ENCODE measurements around the gene SLC6A12.
A peak's percentile ranks its signal among the peaks of the same experiment; 100 is the strongest.

SLC6A12 gene

GRCh38 chr12:172732-173161, 41.2 kb downstream of the SLC6A12 start:
- H3K4me3 ChIP-seq (replicated peaks; ENCODE audit: low read depth, low read length): no peak overlapping the region
- TF ChIP-seq CTCF (IDR thresholded peaks at IDR 0.05; ENCODE audit: low read length, missing control alignments): no peak
- DNase-seq (ENCODE audit: low read depth): no peak

DNA sequence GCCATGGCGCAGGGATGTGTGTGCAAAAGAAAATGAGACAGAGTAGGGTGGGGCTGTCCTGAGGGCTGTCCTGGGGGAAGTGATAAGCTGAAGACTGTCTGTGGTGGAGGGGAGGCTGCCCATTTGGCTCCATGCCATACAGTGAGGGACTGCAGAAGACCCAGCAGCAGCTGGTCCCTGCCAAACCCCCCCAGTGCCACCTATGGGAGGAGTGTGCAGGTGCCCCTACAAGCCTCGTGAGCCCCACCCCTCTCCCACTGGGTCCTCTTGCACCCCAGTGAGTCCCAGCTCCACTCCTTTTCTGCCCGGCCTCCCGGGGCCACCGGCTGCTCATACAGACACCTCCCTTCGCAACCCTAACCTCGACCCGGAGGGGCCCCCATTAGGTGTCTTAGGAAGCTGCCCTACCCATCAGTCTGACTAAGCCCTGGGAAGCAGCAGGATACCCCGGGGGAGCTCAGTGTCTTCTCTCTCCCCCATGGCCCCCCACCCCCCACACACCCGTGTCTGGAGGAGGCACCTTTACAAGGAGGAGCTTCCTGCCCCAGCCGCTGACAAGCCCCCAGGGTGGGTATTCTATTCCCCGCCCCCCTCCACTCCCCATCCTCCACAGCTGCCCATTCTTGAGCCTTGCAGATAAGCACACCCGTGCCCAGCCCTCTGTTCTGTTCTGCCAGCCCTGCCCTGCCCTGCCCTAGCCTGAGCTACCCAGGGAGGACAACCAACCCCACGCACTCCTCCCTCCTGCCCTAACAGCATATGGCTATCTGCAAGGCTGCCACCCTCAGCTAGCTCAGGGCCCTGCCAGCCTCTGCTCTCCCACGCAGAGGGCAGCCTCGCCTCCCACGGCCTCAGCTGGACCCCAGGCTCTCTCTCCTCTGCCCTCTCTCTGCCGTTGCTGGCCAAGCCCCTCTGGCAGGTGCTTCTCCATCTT, 41.9 kb downstream of the SLC6A12 start:
- TF ChIP-seq CTCF (IDR thresholded peaks at IDR 0.05; ENCODE audit: low read length, missing control alignments): no peak
- no peak overlapping the region for H3K4me3 ChIP-seq (replicated peaks; ENCODE audit: low read depth, low read length)
- DNase-seq (ENCODE audit: low read depth): no peak

- TF ChIP-seq CTCF (IDR thresholded peaks at IDR 0.05; ENCODE audit: low read length, missing control alignments): no peak
- DNase-seq (ENCODE audit: low read depth): no peak
- no peak overlapping the region for H3K4me3 ChIP-seq (replicated peaks; ENCODE audit: low read depth, low read length)
These were observed 42.7 kb downstream of the SLC6A12 start for GRCh38 chr12:171276-171675.

GRCh38 chr12:170371-171225, 43.4 kb downstream of the SLC6A12 start:
- no peak for TF ChIP-seq CTCF (IDR thresholded peaks at IDR 0.05; ENCODE audit: low read length, missing control alignments)
- no peak for DNase-seq (ENCODE audit: low read depth)

DNA sequence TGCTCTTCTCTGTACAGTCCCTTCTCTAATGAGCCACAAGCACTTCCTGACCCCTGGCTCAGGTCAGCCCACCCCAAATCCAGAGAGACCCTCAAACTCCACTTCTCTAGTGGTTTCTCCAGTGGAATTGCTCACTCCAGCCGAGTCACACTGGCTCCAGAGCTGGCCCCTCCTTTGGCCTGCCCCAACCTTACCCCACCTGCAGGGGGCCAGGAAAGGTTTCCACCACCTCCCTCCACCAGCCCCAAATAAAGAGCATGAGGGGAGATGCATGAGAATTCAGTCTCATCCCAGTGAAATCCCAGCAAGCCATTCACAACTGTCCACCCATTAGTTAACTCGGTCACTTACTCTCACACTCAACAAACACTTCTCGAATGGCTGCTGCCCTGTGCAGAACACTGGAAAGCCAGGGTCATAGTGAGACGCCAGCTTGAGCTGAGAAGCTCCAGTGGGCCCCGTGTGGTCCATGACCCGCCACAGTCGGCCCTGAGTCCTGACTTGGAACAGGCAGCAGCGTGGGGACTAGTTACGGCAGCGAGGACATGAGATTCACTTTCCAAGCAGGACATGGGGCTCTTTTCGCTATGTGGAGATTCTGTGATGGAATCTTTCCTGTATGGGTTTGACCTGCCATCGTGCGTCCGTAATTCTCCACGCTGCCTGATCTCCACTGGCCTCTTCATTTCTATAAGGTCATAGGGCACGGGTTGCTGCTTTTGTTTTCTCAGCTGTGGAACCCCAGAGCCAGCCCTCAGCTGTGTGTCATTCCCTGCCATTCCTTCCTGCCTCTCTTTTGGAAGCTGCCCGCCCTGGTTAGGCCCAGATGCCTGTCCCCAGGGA, 44.2 kb downstream of the SLC6A12 start:
- no peak overlapping the region for H3K4me3 ChIP-seq (replicated peaks; ENCODE audit: low read depth, low read length)
- no peak for TF ChIP-seq CTCF (IDR thresholded peaks at IDR 0.05; ENCODE audit: low read length, missing control alignments)
- no peak for DNase-seq (ENCODE audit: low read depth)

More at GRCh38 chr12:170371-171225, 43.4 kb downstream of the SLC6A12 start:
- no peak overlapping the region for H3K4me3 ChIP-seq (replicated peaks; ENCODE audit: low read depth, low read length)

DNA sequence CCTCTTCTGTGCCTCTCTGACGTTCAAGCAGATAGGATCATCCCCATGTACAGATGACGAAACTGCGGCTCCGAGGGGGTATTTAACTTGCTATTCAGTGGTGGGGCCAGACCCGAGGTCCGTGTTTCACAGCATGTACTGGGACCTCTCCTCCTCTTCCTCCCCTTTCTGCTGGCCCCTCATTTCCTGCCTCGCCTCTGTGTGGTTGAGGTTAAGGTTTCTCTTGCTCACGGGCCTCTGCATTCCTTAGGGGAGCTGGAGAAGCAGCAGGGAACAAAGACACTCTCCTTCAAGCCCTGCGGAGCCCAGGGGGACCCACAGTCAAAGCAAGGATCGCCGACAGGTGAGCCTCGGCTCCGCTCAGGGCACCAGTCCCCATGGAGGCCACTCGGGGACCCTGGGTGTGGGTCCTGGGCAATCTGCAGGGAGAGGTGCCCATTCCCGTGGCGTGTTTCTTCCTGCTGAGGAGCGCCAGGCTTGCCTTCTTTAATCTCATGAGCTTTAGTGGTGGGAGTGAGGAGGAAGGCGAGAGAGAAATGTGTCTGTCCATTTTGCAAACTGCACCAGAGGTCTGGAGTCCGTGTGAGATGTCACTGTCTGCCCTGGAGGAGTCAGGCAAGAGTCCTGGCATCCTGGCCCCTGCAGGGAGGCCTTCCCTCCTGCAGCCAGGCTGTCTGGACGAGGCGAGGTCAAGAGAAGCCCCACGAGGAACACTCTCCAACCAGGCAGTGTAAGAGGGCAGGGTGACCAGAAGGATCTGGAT, 45.0 kb downstream of the SLC6A12 start:
- H3K4me3 ChIP-seq (replicated peaks; ENCODE audit: low read depth, low read length): no peak overlapping the region
- peak; percentile 22 for DNase-seq (ENCODE audit: low read depth)
- no peak for TF ChIP-seq CTCF (IDR thresholded peaks at IDR 0.05; ENCODE audit: low read length, missing control alignments)
